COR-L47 (cell line): ENCODE data around the gene MND1.
"Not testable (repeated sequence)": the region's sequence is repeated elsewhere in the genome, so short reads cannot be mapped to it uniquely, and the experiment has no call there.

ENCODE experiments used
- DNase-seq: peaks from one replicate; lab custom pipeline; 2025; lab: John Stamatoyannopoulos, UW

Gene MND1

DNA sequence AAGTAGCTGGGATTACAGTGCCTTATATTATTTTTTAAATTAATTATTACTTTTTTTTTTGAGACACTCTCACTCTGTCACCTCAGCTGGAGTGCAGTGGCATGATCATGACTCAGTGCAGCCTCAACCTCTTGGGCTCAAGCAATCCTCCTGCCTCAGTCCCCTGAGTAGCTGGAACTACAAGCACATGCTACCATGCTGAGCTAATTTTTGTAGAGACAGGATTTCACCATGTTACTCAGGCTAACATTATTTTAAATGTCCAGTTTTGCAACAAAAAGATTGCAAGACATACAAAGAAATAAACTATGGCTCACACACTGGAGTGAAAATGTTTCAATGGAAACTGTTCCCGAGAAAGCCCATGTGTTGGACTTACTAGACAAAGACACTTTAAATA, 59.2 kb downstream of the MND1 start:
- DNase-seq, result no peak

DNA sequence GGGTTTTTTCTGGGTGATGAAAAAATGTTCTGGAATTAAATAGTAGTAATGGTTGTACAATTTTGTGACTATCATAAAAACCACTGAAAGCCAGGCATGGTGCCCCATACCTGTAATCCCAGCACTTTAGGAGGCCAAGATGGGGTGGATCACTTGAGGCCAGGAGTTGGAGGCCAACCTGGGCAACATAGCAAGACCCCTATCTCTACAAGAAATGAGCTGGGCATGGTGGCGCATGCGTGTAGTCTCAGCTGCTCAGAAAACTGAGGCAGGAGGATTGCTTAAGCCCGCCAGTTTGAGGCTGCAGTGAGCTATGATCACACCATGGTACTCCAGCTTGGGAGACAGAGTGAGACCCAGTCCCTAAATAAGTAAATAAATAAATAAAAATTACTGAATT, 63.4 kb downstream of the MND1 start:
- no peak for DNase-seq

DNA sequence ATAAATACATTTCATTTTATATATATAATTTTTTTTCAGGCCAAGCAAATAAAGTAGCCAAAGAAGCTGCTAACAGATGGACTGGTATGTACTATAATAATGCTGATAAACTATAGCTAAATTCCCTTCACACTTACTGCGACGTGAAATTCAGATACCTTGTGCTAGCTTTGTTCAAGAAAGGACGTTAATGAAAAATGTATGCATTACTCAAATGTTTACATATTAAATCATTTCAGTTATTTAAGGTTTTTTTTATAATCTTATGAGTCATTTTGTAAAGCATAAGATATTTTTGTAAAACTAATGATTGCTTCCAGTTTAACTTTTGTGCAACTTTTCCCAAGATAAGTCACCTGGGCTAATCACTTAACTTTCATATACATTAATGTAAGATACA, 64.4 kb downstream of the MND1 start:
- DNase-seq, result no peak

DNA sequence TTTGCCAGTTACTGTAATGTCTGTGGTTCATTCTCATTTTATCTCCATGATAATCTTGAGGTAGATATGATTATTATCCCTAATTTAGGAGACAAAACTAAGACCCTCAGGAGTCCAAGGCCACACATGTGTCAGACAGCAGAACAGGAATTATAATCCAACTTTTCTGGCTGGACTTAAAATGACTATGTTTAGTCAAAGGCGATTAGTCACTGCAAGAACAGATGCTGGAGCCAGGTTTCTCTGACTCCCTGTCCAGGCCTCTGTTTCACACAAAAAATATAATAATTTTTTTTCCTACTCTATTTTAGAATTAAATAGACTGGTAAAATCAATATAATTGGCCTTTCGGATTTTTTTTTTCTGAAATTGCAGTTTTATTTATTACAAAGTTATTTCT, 64.9 kb downstream of the MND1 start:
- DNase-seq, result no peak

DNA sequence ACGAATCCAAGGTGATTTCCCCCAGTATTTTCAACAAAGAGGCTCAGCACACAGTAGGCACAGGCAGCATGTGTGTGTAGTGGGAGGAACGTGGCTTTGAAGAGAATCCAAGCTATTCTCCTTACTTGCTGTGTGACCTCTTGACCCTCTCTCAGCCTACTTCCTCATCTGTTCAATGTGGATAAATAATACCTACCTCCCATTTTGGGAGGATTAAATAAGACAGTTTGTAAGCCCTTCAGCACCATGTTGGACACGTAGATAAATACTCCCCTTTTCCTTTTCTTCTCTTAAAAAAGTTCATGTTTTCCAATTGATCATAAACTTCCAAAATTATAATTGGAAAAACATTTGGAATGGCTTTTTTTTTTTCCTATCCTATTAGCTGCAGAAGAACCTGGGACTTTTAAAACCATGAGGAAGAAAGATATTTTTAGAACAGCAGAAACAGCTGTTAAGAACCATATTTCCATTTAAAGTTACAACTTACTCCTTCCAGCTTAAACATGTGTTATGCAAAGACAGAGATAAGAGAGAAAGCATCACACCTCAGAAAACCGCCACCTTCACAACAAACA, 65.5 kb downstream of the MND1 start:
- no peak for DNase-seq

DNA sequence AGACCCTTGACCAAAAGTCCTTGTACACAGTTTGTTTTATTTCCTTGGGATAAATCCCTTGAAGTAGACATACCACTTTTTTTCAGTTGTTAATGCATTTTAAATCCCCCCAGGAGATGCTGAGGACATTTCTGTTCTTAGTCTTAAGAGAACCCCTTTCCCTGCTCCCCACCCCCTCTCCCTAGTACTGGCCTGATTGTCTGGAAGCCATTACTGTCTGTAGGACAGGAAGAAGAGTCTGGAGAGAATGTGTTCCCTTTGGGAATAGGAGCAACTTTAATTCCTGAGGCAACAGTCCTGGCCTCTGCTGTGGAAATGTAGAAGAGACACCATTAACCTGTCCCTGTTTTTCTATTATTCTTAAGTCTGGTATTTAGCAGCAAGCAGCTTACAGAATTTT, 69.4 kb downstream of the MND1 start:
- DNase-seq, result no peak

- not testable (repeated sequence) for DNase-seq
Observed at GRCh38 chr4:153416456-153416855, 72.0 kb downstream of the MND1 start.

DNA sequence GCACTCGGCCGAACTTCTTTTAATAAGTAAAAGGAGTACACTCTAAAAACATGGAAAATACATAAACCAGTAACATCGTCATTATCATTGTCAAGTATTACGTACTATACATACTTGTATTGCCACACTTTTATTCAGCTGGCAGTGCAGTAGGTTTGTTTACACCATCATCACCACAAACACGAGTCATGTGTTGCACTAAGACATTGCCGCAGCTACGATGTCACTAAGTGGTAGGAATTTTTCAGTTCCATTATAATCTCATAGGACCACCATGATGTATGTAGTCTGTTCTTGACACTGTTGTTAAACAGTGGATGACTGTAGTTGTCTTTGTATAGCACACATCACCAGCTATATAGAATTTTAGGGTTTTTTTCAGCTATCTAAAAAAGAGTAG, 73.6 kb downstream of the MND1 start:
- no peak for DNase-seq

DNA sequence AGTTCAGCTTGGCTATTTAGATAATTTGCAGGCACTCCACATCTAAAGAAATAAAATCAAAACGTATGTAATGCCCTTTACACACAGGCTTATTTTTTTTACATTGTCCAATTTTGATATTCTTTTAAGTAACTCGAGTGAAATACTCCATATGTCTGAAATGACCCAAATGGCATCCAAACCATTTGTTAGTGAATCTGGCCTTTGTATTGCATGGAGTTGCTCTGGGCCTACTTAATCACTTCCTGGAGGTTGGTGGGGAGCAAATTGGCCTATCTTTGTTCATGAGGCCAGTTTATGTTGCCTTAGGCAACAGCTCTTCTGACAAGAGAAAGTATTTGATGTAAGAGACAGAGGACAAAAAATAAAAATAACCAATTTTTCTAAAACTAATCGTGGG, 74.1 kb downstream of the MND1 start:
- no peak for DNase-seq

DNA sequence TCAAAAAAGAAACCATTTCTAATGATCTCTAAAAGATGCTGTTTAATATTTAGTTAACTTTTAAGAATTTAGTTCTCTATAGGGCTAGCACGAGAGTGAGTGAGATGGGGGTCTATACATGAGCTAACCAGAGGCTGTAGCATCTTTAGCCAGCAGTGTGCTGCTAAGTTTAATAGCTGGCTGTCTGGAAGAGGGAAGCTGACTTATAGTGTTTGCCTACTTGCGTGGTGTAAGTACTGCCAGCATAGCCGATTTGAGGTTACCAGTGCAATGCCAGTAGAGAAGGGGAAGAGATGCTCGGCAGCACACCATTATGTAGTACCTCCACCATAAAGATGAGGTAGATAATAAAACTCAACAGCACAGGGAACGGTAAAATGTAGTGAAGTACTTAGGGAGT, 74.5 kb downstream of the MND1 start:
- DNase-seq, result no peak

DNA sequence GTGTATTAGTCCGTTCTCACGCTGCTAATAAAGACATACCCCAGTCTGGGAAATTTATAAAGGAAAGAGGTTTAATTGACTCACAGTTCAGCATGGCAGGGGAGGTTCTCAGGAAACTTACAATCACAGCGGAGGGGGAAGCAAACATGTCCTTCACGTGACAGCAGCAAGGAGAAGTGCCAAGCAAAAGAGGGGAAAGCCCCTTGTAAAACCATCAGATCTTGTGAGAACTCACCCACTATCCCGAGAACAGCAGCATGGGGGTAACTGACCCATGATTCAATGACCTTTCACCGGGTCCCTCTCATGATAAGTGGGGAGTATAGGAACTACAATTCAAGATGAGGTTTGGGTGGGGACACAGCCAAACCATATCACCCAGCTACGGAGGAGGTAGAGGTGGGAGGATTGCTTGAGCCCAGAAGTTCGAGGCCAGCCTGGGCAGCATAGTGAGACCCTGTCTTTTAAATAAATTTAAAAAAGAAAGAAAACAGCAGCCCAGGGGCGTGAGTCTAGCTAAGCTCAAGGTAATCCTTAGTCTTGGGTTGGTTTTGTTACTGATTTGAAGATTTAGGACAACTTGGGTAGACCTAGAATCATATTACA, 75.3 kb downstream of the MND1 start:
- no peak for DNase-seq

GRCh38 chr4:153420361-153420760, 75.9 kb downstream of the MND1 start:
- DNase-seq, result no peak

GRCh38 chr4:153421941-153422340, 77.5 kb downstream of the MND1 start:
- DNase-seq, result no peak

DNA sequence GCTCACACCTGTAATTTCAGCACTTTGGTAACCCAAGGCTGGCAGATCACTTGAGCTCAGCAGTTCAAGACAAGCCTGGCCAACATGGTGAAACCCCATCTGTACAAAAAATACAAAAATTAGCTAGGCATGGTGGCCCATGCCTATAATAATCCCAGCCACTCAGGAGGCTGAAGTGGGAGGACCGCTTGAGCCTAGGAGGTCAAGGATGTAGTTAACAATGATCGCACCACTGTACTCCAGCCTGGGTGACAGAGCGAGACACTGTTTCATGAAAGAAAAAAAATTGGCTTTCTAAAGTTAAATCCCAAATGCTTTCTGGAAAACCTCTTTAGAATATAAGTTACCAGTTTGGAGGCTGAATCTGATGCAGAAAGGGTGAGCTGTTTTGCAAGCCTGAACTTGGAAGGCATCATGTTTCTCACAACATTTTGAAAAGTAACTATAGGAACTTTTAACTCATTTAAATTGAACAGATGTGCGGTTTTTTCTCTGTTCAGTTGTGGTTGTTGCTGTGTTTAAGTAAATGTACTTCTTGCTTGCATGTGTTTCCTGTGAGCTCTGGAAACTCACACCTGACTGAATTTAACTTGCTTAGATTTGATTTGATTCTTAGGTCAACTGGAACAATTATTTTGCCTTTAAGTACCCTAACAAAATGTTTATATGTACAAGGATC, 81.9 kb downstream of the MND1 start:
- DNase-seq, result no peak

- DNase-seq, result no peak
Observed at GRCh38 chr4:153427363-153428071, 83.0 kb downstream of the MND1 start.

DNA sequence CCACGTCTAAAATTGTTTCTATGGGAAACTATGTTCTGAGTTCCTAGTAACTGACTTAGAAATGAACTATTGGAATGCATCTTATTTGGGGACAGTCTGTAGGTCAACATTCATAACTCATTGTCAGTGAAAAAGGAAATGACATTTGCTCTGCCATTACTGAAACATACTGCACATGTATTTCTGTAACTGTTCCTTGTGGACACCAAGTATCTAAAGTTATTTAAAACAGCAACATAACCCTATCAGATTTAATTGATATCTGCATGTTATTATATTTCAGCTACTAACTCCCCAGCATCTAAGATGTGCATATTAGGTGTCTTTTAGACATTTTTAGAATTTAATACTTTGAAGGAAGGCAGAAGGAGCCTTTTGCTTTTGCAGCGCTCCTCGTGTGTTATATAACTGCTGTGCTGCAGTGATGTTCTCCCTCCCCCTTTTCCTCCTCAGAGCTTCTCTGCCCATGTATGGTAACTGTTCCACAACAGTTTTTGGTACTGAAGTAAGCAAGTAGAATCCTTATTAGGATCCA, 84.5 kb downstream of the MND1 start:
- DNase-seq, result no peak

GRCh38 chr4:153432965-153433753, 88.7 kb downstream of the MND1 start:
- peak; percentile 59 for DNase-seq

DNA sequence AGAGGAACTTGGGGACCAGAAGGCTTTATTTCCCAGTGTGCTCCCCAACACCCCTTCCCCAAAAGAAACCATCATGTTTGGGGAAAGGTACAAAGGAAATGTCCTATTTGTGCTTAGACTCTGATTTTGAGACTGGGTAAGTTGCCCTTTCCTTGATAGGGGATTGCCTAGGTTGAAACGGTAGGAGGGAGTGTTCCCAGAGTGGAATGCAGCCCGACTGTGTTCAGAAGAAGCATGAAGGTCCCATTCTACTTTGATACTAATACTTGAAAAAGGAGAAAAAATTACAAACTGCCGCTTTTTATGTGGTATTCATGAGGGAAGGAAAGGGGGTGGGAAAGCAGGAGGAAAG, 89.2 kb downstream of the MND1 start:
- DNase-seq, result no peak

- DNase-seq, result no peak
Observed at GRCh38 chr4:153434190-153434589, 89.7 kb downstream of the MND1 start.

DNA sequence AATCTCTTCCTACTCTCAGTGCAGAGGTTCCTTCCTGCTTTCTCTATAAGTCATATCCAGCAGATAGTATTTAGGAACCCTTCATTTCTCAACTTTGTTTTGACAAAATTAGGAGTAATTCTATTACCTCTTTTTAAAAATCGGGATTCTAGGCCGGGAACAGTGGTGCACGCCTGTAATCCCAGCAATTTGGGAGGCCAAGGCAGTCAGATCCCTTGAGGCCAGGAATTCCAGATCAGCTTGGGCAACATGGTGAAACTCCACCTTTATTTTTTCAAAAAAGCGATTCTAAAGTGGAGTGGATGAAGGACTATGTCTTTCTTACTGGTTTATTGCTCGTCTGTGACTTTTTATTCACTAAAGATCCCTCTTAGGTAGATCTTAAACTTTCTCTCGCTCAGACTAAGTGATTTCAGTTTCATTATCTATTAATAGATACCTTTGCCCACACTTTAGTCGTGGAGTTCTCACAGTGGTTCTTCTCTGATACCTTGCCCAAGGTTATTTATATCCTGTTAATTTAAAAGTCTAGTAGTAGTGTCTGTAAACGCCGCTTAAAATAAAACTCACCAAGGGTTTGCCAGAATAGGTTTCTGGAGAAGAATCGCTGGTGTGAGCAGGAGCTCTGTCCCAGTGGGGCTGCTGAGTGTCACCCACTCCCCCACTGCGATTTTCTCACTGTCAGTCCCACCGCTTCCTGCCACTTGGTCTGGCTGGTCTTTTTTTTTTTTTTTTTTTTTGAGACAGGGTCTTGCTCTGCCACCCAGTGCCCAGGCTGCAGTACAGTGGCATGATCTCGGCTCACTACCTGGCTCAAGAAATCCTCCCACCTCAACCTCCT, 94.6 kb downstream of the MND1 start:
- no peak for DNase-seq

DNA sequence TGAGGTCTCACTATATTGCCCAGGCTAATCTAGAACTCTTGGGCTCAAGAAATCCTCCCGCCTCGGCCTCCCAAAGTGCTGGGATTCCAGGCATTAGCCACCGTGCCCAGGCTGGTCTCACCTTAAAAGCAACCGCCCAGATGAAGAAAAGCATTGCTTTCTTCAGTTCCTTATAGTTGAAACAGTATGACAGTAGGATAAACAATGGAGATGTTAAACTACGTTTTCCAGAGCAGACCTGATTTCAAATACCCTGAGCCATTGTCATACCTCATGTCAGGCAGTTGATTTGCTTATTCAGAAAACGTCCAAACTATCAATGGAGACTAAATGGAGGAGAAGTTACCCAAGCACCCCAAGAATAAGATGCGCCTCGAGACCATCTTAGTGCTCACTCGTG, 95.3 kb downstream of the MND1 start:
- no peak for DNase-seq
